Measurements from ENCODE around the gene PLCB4. TPM values are rescaled to one million over a fixed set of nuclear protein-coding genes. Genes with fewer than 3 reads are reported as not detected.

Gene PLCB4
- polyA plus RNA-seq, 1 donor, result 18.9 TPM

DNA sequence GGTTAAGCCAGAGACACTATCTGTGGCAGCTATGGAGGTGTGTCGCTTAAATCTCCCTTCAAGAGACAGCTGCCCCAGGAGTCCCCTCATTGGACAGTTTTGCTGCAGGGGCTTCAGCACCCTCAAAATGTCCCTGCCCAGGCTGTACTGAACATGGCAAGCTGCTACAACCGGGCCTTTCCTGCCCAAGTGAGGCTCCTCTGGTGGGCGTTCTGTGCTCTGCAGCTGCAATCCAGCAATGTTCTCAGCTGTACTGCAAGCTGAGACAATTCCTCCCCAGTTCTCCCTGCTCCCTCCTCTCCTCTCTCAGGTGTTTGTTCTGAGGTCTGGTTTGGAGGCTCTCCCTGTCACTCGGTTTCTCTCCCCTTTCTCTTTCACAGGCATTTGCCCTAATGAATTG lies 254.7 kb downstream of the PLCB4 start:
- no peak for DNase-seq

DNA sequence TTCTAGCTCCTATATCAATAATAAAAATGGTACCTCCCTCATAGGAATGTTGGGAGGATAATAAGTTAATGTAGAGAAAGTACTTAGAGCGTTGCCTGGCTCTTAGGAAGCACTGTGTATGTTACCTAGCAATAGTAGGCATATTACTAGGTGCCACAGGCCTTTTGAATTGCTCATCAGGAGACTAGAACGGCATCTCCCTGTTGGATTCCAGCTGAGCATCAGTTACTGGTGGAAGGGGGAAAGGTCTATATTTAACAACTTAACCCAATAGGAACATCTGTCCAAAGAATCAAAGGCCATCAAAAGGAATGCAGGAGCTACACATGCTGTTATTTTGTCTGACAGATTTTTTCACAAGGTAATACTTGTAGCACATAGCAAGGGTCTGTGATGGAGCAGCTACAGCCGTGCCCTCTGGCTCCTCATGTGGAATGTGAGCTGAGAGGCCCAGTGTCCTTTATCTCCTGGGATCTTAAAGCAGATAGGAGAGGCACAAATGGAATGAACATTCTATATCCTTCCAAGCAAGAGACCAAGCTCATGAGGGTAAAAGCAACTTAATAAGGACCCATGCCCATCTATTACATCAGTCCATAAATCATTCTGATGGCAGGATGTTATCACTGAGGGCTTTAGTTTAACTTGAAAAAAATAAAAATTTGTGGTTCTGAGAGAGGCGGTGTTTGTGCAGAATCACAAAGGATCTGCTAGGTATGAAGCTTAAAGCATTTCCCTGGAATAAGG lies 260.6 kb downstream of the PLCB4 start:
- DNase-seq, result no peak

DNA sequence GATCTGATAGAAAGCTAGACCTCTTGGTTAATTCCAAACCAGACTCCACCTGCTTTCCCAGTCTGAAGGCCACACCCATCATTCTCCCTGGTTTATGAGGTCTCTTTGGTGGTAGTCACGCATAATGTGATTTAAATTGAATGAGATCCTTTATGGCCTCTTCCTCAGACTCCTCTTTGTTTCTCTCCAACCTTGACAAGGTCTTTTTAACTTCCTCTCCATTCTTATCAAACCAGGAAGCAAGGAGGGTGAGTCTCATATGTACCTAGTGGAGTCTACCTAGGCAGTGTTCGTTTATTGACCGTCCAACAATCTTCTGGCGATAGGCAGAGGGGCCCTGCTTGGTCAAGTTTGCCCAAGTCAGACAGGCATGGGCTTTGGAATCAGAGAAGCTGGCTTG lies 261.3 kb downstream of the PLCB4 start:
- DNase-seq, result no peak

DNA sequence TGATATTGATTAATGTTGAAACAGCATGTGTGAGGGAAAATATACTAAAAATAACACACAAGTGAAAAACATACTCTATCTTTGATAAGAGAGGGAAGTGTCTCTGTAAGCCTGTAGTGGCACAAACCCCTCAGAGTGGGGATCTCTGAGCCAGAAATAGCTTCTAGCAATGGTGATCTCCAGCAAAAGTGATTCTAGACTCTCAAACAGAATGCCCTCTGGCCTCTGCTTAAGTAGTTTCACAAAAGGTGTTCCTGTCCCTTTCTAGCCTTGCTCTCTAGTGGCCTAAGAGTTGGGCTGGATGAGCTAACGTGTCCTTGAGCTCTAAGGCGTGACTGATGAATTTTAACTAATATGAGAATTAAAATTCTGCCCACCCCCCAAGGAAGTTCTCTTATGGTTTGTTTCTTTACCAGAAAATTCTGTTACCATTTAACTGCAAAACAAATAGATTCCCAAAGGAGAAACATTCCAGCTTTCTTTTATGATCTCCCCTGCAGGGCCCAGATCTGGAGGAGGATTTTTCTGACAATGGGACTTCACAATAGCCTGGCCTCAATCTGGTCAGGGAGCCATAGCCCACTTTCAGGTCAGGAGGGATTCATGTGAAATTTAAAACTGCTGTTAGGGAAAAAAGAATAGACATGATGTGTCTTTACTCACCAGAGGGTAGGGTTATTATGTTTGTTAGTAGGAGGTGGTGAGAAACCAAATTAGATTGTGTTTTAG lies 263.0 kb downstream of the PLCB4 start:
- DNase-seq, result no peak

DNA sequence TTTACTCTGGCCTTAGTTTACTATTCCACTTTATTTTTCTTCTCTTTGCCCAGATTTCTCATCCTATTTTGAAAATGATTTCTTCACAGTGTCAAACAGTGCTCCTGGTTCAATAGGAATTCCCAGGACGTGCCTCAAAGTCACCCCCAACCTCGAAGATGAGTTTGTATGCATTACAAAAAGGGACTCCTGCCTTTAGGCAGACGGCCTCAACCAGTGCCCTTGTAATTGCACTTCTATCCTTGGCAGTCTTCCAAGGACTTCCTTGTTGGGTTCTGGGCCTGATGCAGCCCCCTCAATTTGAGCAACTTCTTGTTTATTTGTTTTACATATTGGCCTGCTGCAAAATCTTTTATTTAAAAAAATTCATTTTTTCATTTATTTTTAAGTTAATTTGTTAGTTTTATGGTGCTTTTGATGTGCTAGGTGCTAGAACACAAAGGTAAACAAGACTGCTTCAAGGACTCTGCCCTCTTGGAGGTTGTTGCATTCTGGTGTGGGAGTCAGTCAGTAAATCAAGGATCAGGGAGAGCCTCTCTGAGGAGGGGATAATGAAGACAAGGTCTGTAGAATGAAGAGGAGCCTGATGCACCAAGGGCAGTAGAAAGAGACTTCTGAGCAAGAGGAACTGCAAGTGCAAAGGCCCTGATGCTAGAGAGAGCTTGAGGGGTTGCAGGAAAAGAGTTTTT lies 264.0 kb downstream of the PLCB4 start:
- no peak for DNase-seq

DNA sequence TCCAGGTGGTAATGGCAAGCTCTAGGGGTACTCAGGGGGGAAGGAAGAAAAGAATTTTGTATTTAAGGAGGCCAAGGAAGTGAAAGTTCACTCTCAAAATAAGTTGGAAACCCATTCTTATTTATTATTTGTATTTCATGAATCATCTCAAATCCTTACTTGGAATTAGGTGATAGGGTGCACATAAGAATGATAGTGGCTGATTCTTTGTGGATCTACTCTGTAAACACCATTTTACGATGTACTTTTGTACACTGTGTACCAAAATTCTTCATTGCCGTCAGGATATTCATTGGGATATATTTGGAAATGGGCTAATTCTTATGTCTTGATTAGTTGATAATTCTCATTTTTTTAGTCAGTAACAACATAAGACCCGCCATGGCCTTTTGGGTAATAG lies 266.0 kb downstream of the PLCB4 start:
- DNase-seq, result no peak

DNA sequence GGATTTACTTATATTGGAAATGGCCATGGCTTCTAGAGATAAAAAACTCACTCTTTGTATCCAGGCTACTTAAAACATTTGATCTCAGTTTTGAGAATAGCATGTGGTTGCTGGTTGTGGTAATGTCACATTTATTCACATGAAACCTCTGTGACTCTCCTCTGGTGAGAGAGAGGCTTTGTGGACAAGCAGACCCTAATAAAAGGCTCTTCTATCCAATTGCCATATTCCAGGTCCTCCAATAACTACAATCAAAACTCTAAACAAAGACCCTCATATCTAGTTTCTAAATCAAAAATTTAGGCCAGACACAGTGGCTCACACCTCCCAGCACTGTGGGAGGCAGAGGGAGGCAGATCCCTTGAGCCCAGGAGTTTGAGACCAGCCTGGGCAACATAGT lies 269.2 kb downstream of the PLCB4 start:
- DNase-seq, result no peak

DNA sequence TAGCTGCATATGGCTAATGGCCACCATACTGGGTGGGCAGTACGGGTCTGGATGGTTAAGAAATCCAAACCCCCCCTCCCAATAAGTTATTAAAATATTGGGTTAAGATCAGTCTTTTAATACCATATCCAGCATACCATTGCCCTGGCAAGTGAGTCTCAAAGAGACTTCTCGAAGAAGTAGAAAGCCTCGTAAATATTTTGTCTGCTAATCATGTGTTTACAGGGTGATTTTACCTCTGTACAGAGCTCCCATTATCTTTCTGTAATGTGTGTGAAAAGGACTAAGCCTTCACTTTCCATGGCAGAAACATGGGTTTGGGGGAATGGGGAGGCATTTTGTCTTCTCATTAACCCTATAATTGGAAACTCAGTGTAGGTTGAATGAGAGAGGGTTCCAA lies 270.8 kb downstream of the PLCB4 start:
- DNase-seq, result no peak

DNA sequence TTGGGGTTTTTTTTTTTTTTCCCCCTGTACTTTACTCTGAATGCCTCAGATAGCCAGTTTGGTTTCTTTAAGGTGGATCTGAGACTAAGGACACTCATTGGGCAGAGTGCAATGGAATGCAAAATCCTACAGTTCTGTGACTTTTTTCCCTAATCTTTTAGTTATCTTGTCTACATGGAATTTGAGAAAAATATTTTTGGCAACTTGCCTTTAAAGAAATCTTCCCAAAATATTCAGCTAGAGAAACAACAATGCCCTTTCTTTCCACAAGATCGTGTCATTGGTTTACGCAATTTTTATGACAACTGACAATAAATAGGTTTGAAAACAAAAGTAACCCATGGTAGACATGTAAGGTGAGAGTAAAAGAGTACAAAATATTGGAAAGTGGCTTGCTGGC lies 273.8 kb downstream of the PLCB4 start:
- no peak for DNase-seq

DNA sequence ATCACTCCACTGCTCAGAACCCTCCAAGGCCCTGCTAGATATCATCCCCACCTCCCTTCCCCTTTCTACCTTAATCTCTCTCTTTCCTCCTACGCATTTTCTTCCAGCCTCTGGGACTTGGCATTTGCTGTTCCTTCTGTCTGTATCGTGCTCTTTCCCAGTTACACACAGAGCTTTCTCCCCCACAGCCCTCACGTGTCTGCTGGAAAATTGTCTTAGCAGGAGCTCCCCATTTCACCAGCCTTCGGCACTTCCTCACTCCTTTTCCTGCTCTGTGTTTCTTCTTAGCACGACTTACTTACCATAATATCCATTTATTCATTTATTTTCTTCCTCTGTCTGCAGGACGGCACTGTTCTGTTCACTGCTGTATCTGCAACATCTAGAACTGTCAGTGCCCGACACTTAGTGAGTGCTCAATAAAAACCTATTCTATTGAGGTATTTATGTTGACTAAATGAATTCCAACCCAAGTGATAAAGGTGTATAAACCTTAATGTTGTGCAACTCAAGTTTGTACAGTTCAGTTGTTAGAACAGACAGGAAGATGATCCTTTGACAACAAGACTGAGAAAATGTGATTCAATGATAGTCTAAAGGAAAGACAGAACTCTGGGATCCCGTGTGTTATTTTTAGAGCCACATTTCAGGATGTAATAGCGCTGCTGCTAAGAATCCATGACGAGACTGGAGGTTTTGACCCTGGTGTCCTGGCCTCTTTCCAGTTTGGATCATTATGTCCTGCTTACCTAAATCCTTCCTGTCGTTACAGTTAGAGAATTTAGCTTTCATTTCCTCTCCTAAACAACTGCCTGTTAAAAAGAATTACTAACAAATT lies 275.4 kb downstream of the PLCB4 start:
- peak; percentile 73 for DNase-seq

DNA sequence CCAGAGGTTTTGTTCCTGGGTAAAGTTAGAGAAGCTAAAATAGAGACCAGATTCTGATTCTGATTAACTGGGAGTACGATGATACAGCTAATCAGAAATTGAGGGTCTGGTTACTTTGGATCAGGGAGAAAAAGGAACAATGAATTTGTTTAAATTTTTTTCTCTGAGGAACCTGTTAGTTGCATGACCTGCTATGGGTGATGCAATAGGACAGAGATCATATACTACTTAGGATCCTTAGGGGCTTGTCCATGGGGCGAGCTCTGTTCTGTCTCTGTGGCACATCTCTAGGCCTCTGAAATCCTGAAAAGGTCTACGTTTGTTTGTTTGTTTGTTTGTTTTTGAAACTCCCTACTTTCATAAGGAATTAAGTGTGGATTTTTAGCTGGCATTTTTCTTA lies 279.4 kb downstream of the PLCB4 start:
- DNase-seq, result no peak

DNA sequence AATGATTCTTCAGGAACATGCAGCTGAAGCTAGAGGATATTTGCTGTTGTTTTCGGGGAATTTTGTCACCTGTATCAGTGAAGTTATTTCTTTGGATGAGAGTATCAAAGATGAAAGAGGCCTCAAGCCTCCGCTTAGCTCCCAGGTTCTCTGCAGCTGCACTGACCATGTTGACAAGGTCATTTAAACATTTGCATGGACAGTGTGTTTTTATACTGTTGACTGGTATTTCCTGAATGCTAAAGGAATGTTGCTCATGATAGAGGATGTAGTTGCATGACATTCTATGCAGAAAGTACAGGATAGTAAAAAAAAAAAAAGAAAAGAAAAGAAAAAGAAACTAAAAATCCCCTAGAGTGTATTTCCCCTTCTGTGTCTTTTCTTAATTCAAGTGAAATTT lies 279.9 kb downstream of the PLCB4 start:
- no peak for DNase-seq

DNA sequence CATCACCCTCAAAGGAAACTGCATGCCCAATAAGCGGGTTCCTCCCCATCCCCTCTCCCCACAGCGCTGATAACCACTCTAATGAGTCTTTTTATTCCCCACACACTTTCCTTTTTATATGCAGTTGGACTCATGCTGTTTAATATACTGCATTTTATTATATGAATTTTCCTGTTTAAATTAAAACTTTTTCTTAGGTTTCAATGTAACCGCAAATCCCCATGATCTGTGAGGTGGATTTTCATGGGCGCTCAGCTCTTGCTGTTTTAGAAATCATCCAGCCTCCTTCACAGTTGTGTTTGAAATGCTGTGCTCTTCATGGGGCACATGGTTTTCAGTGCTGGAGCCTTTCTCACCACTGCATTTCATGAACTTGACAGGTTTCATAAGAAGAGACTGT lies 280.4 kb downstream of the PLCB4 start:
- no peak for DNase-seq

DNA sequence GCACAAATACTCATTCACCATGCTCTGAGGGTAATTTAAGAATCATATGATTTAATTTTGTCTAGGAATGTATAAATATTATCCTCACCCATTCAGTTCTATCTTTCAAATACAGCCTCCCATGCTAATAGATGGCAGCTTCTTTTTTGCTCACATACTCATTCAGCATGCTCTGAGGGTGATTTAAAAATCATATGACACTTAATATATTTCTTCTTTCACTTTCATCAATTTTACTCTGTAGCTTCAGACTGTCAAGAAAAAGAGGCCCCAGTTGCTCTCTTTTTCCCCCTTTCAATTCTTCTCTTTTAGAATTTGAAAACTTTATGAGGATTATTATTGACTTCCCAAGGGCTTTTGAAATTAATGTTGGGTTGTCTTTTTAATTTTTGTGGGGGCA lies 283.9 kb downstream of the PLCB4 start:
- no peak for DNase-seq

DNA sequence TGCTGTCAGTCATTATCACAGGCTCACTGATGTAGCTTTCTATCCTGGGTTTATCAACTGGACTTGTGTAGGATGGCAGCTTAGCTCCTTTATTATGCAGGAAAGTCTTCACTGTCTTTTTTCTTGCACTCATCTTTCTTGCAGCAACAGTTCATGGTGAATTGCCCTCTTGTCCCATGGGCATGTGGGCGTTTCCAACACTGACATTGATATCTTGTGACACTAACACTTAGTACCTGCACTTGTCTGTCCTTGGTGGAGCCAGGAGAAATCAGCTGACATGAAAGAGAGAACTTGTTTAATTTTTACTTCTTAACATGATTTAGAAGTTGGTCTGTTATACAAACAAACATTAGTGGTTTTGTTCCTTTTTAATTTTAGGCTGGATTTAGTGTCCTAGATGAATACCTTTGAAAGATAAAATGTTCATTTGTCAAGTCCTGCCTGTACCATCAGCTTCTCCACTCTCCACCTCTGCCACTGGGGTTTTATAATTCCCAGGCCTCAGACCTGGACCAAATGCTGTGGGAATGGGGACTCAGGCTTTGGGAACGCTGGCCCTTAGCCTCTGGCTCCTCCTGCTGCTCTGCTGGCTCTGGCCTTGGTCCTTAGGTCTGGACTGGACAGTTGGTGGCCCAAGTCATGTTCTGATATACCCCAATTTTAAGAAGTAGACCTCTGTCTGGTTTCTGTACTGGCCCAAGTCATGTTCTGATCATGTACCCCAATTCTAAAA lies 284.5 kb downstream of the PLCB4 start:
- no peak for DNase-seq

DNA sequence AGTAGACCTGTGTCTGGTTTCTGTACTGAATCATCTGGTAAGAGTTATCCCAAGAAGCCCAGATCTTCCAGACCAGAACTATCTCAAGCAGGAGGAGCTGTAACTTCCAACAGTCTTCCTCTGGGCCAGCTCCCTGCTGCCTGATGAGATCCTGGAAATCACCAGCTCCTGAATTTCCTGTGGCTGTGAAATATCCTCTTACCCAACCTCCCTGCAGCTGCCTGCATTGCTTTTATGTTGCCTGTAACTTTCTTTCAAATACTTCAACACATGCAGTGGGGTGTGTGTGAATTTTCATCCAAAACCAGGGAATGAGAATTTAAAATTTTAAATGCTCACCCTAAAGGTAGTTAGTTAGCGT lies 285.0 kb downstream of the PLCB4 start:
- no peak for DNase-seq

DNA sequence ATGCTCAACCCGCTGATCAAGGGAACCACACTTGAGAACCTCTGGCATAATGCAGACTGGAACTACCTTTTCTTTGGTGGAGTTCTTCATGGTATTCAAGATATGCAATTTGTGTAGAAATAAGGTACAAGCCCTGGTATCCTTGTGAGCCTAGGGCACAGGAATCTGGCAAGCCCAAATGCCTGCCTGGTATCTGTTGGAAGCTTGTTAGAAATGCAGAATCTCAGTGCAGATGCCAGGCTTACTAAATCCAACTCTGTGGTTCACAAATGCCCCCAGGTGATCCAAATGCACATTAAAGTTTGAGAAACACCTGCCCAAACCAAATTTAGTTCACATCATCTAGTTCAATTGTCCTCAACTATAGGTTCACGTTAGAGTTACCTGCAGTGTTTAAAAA lies 285.7 kb downstream of the PLCB4 start:
- DNase-seq, result no peak

DNA sequence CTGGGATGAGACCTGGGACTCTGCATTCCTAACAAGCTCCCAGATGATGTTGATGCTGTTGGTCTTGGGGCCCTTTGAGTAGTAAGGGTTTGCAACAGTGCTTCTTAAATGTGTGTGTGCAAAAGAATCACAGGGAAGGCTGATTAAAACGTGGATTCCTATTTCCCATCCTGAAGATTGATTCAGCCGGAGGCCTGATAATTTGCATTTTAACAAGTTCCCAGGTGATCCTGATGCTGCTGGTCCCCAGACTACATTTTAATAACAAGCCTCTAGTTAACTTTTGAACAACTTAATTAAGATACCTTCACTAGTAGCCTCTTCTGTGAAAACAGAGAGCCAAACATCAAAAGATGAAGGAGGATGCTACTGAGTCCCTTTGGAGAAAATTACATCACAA lies 289.1 kb downstream of the PLCB4 start:
- DNase-seq, result no peak

DNA sequence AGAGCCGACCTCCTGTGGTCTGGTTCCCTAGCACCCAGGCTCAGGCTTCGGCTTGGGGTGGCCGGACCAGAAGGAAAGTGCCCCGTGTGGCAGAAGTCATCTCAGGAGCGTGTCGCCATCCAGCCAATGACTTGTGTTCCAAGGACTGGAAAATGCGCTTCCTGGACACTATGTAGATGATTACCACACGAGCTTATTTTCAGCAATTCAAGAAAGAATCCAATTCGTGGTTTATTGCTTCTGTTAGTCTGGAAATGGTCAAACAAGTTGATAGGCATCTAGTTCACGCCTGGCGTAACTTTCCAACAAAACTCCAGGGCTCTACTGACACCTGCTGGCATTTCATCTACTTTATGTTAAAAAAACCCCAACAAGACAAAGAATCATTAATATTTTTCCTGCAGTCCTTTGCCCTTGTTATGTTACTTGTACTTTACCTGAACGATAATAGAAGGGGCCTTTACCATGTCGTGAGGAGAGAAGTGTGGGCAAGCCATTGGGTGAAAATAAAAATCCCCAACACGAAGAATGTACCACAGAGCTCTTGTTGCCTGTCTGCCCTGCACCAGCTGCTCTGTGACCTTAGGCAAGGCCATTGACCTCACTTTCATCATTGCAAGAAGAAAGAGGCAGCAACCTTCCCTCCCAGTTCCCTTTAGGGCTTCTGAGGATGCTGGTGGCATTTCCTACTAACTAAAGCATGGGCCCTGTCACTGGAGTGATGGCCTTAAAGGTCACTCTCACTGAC lies 290.8 kb downstream of the PLCB4 start:
- peak; percentile 65 for DNase-seq

DNA sequence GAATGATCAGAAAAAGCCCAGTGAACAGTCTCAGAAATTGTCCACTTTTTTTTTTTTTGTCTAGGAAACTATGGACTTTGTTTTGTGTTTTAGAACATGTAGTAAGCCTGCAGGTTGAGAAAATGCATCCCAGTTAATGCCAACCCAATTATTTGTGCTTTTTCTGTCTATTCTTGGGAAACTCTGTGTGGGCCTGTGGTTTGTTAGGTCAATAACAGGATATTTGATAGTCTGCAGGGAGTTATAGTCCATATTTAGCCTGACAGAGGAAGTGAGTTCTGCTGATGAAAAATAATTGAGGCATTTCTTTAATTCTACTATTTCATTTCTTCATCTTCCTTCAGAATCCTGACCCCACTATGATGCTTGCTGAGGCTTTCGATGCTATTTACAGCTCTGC lies 291.5 kb downstream of the PLCB4 start:
- DNase-seq, result no peak

DNA sequence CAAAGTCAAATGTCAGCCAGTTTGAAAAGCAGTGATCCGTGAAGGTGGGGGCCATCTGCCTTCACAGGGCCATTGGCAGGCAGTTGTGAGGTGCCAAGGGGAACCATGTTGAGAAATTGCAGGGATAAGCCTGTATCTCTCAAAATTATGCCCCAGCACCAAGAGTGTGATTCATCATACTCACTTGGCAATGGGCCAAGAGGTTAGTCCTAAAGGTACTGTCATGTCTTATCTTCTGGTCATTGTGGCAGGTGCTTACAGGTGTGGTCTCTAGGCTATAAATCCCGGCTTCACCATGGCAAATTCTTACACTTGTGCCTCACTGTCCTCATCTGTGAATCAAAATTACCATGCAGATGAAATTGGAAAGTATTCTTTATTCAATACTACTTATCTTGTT lies 294.8 kb downstream of the PLCB4 start:
- DNase-seq, result no peak

All from left kidney (tissue), 2 donors.